Measurements from ENCODE around the gene MEI1. TPM values are rescaled to one million over a fixed set of nuclear protein-coding genes. Genes with fewer than 3 reads are reported as not detected.
A peak's percentile ranks its signal among the peaks of the same experiment; 100 is the strongest.

MEI1 gene
- total RNA-seq, 1 donor from 2014 or later = 1.3 TPM

GRCh38 chr22:41656556-41656955 lies 42.7 kb upstream of the MEI1 start:
- H3K27me3 Mint-ChIP-seq (ENCODE audit: low read depth) = no peaks in the 10 kb centered on the region
- no peak for TF ChIP-seq CTCF (IDR thresholded peaks at IDR 0.05; ENCODE audit: unreplicated experiment)
- peaks cover 2% of the 10 kb centered on the region for H3K9me3 Mint-ChIP-seq
- DNase-seq (ENCODE audit: low spot score in 2 of 2, unreplicated experiment in 2 of 2) = no peak
- H3K4me1 Mint-ChIP-seq = peaks cover 12% of the 10 kb centered on the region
- peak overlapping the region; percentile 68 for H3K27ac Mint-ChIP-seq
- no peak overlapping the region for H3K4me3 Mint-ChIP-seq
- peaks cover 45% of the 10 kb centered on the region for H3K36me3 Mint-ChIP-seq

GRCh38 chr22:41657709-41658108 lies 41.6 kb upstream of the MEI1 start:
- TF ChIP-seq CTCF (IDR thresholded peaks at IDR 0.05; ENCODE audit: unreplicated experiment) = no peak
- peaks cover 12% of the 10 kb centered on the region for H3K4me1 Mint-ChIP-seq
- no peaks in the 10 kb centered on the region for H3K27me3 Mint-ChIP-seq (ENCODE audit: low read depth)
- no peak for DNase-seq (ENCODE audit: low spot score in 2 of 2, unreplicated experiment in 2 of 2)
- H3K9me3 Mint-ChIP-seq = peaks cover 3% of the 10 kb centered on the region
- H3K27ac Mint-ChIP-seq = no peak overlapping the region
- peaks cover 43% of the 10 kb centered on the region for H3K36me3 Mint-ChIP-seq
- H3K4me3 Mint-ChIP-seq = no peak overlapping the region

- Mint-ChIP-seq H3K4me1 (peaks cover 12% of the 10 kb centered on the region), H3K36me3 (peaks cover 41% of the 10 kb centered on the region), H3K4me3 (no peak overlapping the region), H3K27ac (no peak overlapping the region), H3K9me3 (peaks cover 3% of the 10 kb centered on the region), H3K27me3 (ENCODE audit: low read depth) (no peaks in the 10 kb centered on the region)
- no peak for TF ChIP-seq CTCF (IDR thresholded peaks at IDR 0.05; ENCODE audit: unreplicated experiment)
- no peak for DNase-seq (ENCODE audit: low spot score in 2 of 2, unreplicated experiment in 2 of 2)
These were observed 40.4 kb upstream of the MEI1 start for GRCh38 chr22:41658869-41659268.

GRCh38 chr22:41659941-41660340 lies 39.4 kb upstream of the MEI1 start:
- no peak overlapping the region for H3K4me3 Mint-ChIP-seq
- TF ChIP-seq CTCF (IDR thresholded peaks at IDR 0.05; ENCODE audit: unreplicated experiment) = no peak
- H3K27ac Mint-ChIP-seq = peak overlapping the region; percentile 49
- peaks cover 37% of the 10 kb centered on the region for H3K36me3 Mint-ChIP-seq
- H3K27me3 Mint-ChIP-seq (ENCODE audit: low read depth) = no peaks in the 10 kb centered on the region
- no peak for DNase-seq (ENCODE audit: low spot score in 2 of 2, unreplicated experiment in 2 of 2)
- peaks cover 12% of the 10 kb centered on the region for H3K4me1 Mint-ChIP-seq
- H3K9me3 Mint-ChIP-seq = peaks cover 3% of the 10 kb centered on the region

GRCh38 chr22:41660416-41660815 lies 38.9 kb upstream of the MEI1 start:
- H3K9me3 Mint-ChIP-seq = peaks cover 3% of the 10 kb centered on the region
- peaks cover 12% of the 10 kb centered on the region for H3K4me1 Mint-ChIP-seq
- H3K4me3 Mint-ChIP-seq = no peak overlapping the region
- peak overlapping the region; percentile 49 for H3K27ac Mint-ChIP-seq
- H3K27me3 Mint-ChIP-seq (ENCODE audit: low read depth) = no peaks in the 10 kb centered on the region
- H3K36me3 Mint-ChIP-seq = peaks cover 37% of the 10 kb centered on the region
- DNase-seq (ENCODE audit: low spot score in 2 of 2, unreplicated experiment in 2 of 2) = no peak
- TF ChIP-seq CTCF (IDR thresholded peaks at IDR 0.05; ENCODE audit: unreplicated experiment) = no peak

GRCh38 chr22:41661088-41661487 lies 38.2 kb upstream of the MEI1 start:
- Mint-ChIP-seq H3K36me3 (peaks cover 35% of the 10 kb centered on the region), H3K27me3 (ENCODE audit: low read depth) (no peaks in the 10 kb centered on the region), H3K4me3 (no peak overlapping the region)

More at GRCh38 chr22:41661088-41661487, 38.2 kb upstream of the MEI1 start:
- Mint-ChIP-seq H3K4me1 (peaks cover 12% of the 10 kb centered on the region), H3K9me3 (peaks cover 3% of the 10 kb centered on the region), H3K27ac (no peak overlapping the region)
- no peak for TF ChIP-seq CTCF (IDR thresholded peaks at IDR 0.05; ENCODE audit: unreplicated experiment)
- DNase-seq (ENCODE audit: low spot score in 2 of 2, unreplicated experiment in 2 of 2) = no peak
